Osteoblast (primary cell): Measurements from ENCODE around the gene CALCR. TPM values are rescaled to one million over a fixed set of nuclear protein-coding genes. Genes with fewer than 3 reads are reported as not detected.

Source experiments
- DNase-seq: peaks from one replicate; pipeline ENCODE4 v3.0.0; 2011; ENCODE audit warnings: low spot score, mixed read lengths; ENCODE audit not compliant: insufficient read length; ENCODE audit errors: missing footprints
- H2AFZ ChIP-seq: 2 replicates; pipeline ENCODE4 v1.6.0; 2011; ENCODE audit warnings: mild to moderate bottlenecking, low read length
- H3K27ac ChIP-seq: 2 replicates; pipeline ENCODE4 v1.5.1; 2011; ENCODE audit warnings: mild to moderate bottlenecking, low read depth, low read length, moderate library complexity
- H3K27me3 ChIP-seq: 2 replicates; pipeline ENCODE4 v1.6.0; 2012; ENCODE audit warnings: mild to moderate bottlenecking, control low read depth, inconsistent platforms, low read length, moderate library complexity; ENCODE audit not compliant: insufficient read depth
- H3K36me3 ChIP-seq: 2 replicates; pipeline ENCODE4 v1.5.1; 2011; ENCODE audit warnings: mild to moderate bottlenecking, low read length, control low read depth, moderate library complexity; ENCODE audit not compliant: insufficient read depth
- H3K4me1 ChIP-seq: 2 replicates; pipeline ENCODE4 v1.5.1; 2011; ENCODE audit warnings: mild to moderate bottlenecking, low read length, control low read depth, moderate library complexity; ENCODE audit not compliant: insufficient read depth
- H3K4me2 ChIP-seq: 2 replicates; pipeline ENCODE4 v1.6.0; 2011; ENCODE audit warnings: mild to moderate bottlenecking, low read length; ENCODE audit not compliant: insufficient read depth
- H3K4me3 ChIP-seq: fragments of 200-600 bp; sonication (generic); 3 replicates; pipeline ENCODE4 v1.5.1; 2012; ENCODE audit warnings: mild to moderate bottlenecking, low read length, inconsistent platforms; ENCODE audit not compliant: insufficient read depth
- H3K79me2 ChIP-seq: 2 replicates; pipeline ENCODE4 v1.6.0; 2012; ENCODE audit warnings: mild to moderate bottlenecking, low read length, control low read depth, inconsistent platforms; ENCODE audit not compliant: insufficient read depth
- H3K9me3 ChIP-seq: 2 replicates; pipeline ENCODE4 v1.5.1; 2011; ENCODE audit warnings: low read depth, low read length, control low read depth
- H4K20me1 ChIP-seq: 2 replicates; pipeline ENCODE4 v1.6.0; 2012; ENCODE audit warnings: mild to moderate bottlenecking, low read length, control low read depth; ENCODE audit not compliant: insufficient read depth
- total RNA-seq: library from RNA; depleted of rRNA; stranded (reverse); fragments of >200 nt; gene quantifications from 2 replicates; pipeline ENCODE4 v1.2.3, GENCODE V29; 2012
- TF ChIP-seq, protein P1 (sequence below): IDR thresholded peaks from 2 replicates; pipeline ENCODE4 v1.5.1; 2011; ENCODE audit warnings: mild to moderate bottlenecking, low read depth, low read length, moderate library complexity; ENCODE audit errors: extremely low read depth

CALCR gene
- total RNA-seq, 1 donor: not detected

DNA sequence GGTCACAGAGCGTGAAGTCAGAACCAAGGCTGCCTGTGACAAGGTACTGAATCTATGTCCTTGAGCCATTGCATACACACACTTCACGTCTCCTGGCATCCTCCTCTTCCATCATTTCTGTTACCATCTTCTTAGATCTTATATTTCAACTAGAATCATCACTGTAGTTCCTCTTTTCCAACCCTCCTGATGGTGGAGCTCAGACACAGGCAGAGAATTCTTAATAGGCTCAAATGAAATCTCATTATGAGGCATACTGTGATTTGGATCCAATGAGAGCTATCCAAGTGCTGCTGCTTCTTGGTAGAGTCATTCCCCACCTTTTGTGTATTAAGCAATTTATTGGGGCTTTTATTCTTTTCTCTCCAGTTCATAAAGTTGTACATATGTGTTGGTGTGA, 113.2 kb downstream of the CALCR start:
- no peak overlapping the region for H2AFZ ChIP-seq
- H3K27me3 ChIP-seq: peaks cover 3% of the 10 kb centered on the region
- no peaks in the 10 kb centered on the region for H3K79me2 ChIP-seq
- H3K9me3 ChIP-seq: no peaks in the 10 kb centered on the region
- DNase-seq: no peak
- no peak overlapping the region for H3K27ac ChIP-seq
- no peaks in the 10 kb centered on the region for H3K36me3 ChIP-seq
- TF ChIP-seq, protein P1, sequence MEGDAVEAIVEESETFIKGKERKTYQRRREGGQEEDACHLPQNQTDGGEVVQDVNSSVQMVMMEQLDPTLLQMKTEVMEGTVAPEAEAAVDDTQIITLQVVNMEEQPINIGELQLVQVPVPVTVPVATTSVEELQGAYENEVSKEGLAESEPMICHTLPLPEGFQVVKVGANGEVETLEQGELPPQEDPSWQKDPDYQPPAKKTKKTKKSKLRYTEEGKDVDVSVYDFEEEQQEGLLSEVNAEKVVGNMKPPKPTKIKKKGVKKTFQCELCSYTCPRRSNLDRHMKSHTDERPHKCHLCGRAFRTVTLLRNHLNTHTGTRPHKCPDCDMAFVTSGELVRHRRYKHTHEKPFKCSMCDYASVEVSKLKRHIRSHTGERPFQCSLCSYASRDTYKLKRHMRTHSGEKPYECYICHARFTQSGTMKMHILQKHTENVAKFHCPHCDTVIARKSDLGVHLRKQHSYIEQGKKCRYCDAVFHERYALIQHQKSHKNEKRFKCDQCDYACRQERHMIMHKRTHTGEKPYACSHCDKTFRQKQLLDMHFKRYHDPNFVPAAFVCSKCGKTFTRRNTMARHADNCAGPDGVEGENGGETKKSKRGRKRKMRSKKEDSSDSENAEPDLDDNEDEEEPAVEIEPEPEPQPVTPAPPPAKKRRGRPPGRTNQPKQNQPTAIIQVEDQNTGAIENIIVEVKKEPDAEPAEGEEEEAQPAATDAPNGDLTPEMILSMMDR: no peak
- no peak overlapping the region for H3K4me2 ChIP-seq
- no peaks in the 10 kb centered on the region for H3K4me1 ChIP-seq
- H4K20me1 ChIP-seq: no peaks in the 10 kb centered on the region
- no peak overlapping the region for H3K4me3 ChIP-seq

GRCh38 chr7:93453262-93453661, 121.3 kb downstream of the CALCR start:
- H3K4me2 ChIP-seq: no peak overlapping the region
- H3K27me3 ChIP-seq: peaks cover 14% of the 10 kb centered on the region
- H3K36me3 ChIP-seq: no peaks in the 10 kb centered on the region
- H3K27ac ChIP-seq: no peak overlapping the region
- TF ChIP-seq, protein P1: no peak
- H3K79me2 ChIP-seq: no peaks in the 10 kb centered on the region
- no peak for DNase-seq
- no peaks in the 10 kb centered on the region for H4K20me1 ChIP-seq
- H3K4me1 ChIP-seq: no peaks in the 10 kb centered on the region
- H3K9me3 ChIP-seq: no peaks in the 10 kb centered on the region
- no peak overlapping the region for H3K4me3 ChIP-seq
- H2AFZ ChIP-seq: no peak overlapping the region

- Histone ChIP-seq H2AFZ (no peak overlapping the region), H3K36me3 (no peaks in the 10 kb centered on the region), H3K4me2 (no peak overlapping the region), H3K9me3 (no peaks in the 10 kb centered on the region), H4K20me1 (no peaks in the 10 kb centered on the region), H3K27me3 (peaks cover 18% of the 10 kb centered on the region), H3K4me1 (no peaks in the 10 kb centered on the region), H3K79me2 (no peaks in the 10 kb centered on the region), H3K4me3 (no peak overlapping the region), H3K27ac (no peak overlapping the region)
- TF ChIP-seq, protein P1: no peak
- DNase-seq: no peak
Observed at GRCh38 chr7:93448176-93448575, 126.3 kb downstream of the CALCR start.

GRCh38 chr7:93447509-93447908, 127.0 kb downstream of the CALCR start:
- Histone ChIP-seq H3K27ac (no peak overlapping the region), H3K4me3 (no peak overlapping the region), H3K27me3 (peaks cover 14% of the 10 kb centered on the region), H2AFZ (no peak overlapping the region), H4K20me1 (no peaks in the 10 kb centered on the region), H3K4me2 (no peak overlapping the region), H3K36me3 (no peaks in the 10 kb centered on the region), H3K4me1 (no peaks in the 10 kb centered on the region), H3K9me3 (no peaks in the 10 kb centered on the region), H3K79me2 (no peaks in the 10 kb centered on the region)
- no peak for DNase-seq
- TF ChIP-seq, protein P1: no peak
